HTR-8/SVneo (cell line): ENCODE data around the gene CPA1.
"Not testable (repeated sequence)": the region's sequence is repeated elsewhere in the genome, so short reads cannot be mapped to it uniquely, and the experiment has no call there.

Source experiments
- DNase-seq: peaks from one replicate; pipeline ENCODE4 v3.0.0; 2011; ENCODE audit warnings: low spot score, mixed read lengths; ENCODE audit not compliant: insufficient read length
- FAIRE-seq: peaks from 2 replicates; lab custom pipeline; 2011; peaks lifted over from hg19 to GRCh38; lab: Jason Lieb, UNC

The CPA1 gene

GRCh38 chr7:130369110-130369711 is 11.1 kb upstream of the CPA1 start:
- DNase-seq (peak; percentile 62), FAIRE-seq (peak; percentile 9)

GRCh38 chr7:130369831-130370550 is 10.3 kb upstream of the CPA1 start:
- DNase-seq, result no peak
- FAIRE-seq, result no peak

- DNase-seq, result no peak
Observed at GRCh38 chr7:130371046-130371445, 9.2 kb upstream of the CPA1 start.

GRCh38 chr7:130372402-130373165 is 7.7 kb upstream of the CPA1 start:
- DNase-seq (no peak), FAIRE-seq (no peak)

More at GRCh38 chr7:130371046-130371445, 9.2 kb upstream of the CPA1 start:
- FAIRE-seq, result no peak

GRCh38 chr7:130374507-130374906 is 5.8 kb upstream of the CPA1 start:
- DNase-seq (no peak), FAIRE-seq (no peak)

- not testable (repeated sequence) for DNase-seq, FAIRE-seq
Observed at GRCh38 chr7:130376461-130376860, 3.8 kb upstream of the CPA1 start.

GRCh38 chr7:130377178-130377577 is 3.1 kb upstream of the CPA1 start:
- FAIRE-seq (no peak), DNase-seq (no peak)

GRCh38 chr7:130379019-130379418 is 1.3 kb upstream of the CPA1 start:
- DNase-seq (no peak), FAIRE-seq (no peak)

- FAIRE-seq (no peak), DNase-seq (no peak)
Observed at GRCh38 chr7:130379532-130379920, 768 bp upstream of the CPA1 start.

GRCh38 chr7:130380861-130381455 is 664 bp downstream of the CPA1 start:
- no peak for FAIRE-seq
- no peak for DNase-seq

GRCh38 chr7:130381468-130382312 is 1.4 kb downstream of the CPA1 start:
- FAIRE-seq (no peak), DNase-seq (no peak)

- DNase-seq (no peak), FAIRE-seq (no peak)
Observed at GRCh38 chr7:130383187-130383980, 3.1 kb downstream of the CPA1 start.

GRCh38 chr7:130384371-130384801 is 4.1 kb downstream of the CPA1 start:
- DNase-seq (no peak), FAIRE-seq (no peak)

- DNase-seq (no peak), FAIRE-seq (no peak)
Observed at GRCh38 chr7:130384841-130385599, 4.7 kb downstream of the CPA1 start.

- DNase-seq (no peak), FAIRE-seq (no peak)
Observed at GRCh38 chr7:130385600-130386066, 5.3 kb downstream of the CPA1 start.

- no peak for DNase-seq
- FAIRE-seq, result no peak
Observed at GRCh38 chr7:130386876-130387275, 6.6 kb downstream of the CPA1 start.

- no peak for DNase-seq
- no peak for FAIRE-seq
Observed at GRCh38 chr7:130387306-130387627, 7.0 kb downstream of the CPA1 start.

- peak; percentile 13 for FAIRE-seq
- no peak for DNase-seq
Observed at GRCh38 chr7:130387628-130388403, 7.5 kb downstream of the CPA1 start.
